Thoracic aorta (tissue), 2 donors: ENCODE data around the gene CHRND. TPM values are rescaled to one million over a fixed set of nuclear protein-coding genes. Genes with fewer than 3 reads are reported as not detected.

Source experiments
- ATAC-seq: fragments of 150-250 bp; one replicate; pipeline ENCODE4 v1.8.0; 2017; ENCODE audit warnings: low read depth; ENCODE audit not compliant: insufficient number of reproducible peaks, low FRiP score
- DNase-seq: peaks from one replicate; pipeline ENCODE4 v3.0.0-alpha.2; 2020; ENCODE audit warnings: low spot score
- H3K27ac ChIP-seq, 2 donors: fragments of 200-600 bp; sonication (generic); 1 replicate in 1 of 2; 2 replicates in 1 of 2; pipeline ENCODE4 v1.5.1; 2016; ENCODE audit warnings: mild to moderate bottlenecking in 2 of 2, moderate library complexity in 2 of 2
- H3K27me3 ChIP-seq: fragments of 200-600 bp; sonication (generic); replicated peaks from 2 replicates; pipeline ENCODE4 v1.6.0; 2016; ENCODE audit warnings: mild to moderate bottlenecking; ENCODE audit not compliant: insufficient read depth
- H3K36me3 ChIP-seq: fragments of 200-600 bp; sonication (generic); one replicate; pipeline ENCODE4 v1.5.1; 2016
- H3K4me1 ChIP-seq, 2 donors: fragments of 200-600 bp; sonication (generic); 1 replicate in 1 of 2; 2 replicates in 1 of 2; pipeline versions ENCODE4 v1.5.1 to v1.6.0; 2016; ENCODE audit warnings: low read depth in 2 of 2, mild to moderate bottlenecking in 1 of 2; ENCODE audit not compliant: control insufficient read depth in 1 of 2
- H3K4me3 ChIP-seq: fragments of 200-600 bp; sonication (generic); 2 replicates; pipeline ENCODE4 v1.5.1; 2016; ENCODE audit warnings: mild to moderate bottlenecking
- H3K9me3 ChIP-seq: fragments of 200-600 bp; sonication (generic); 2 replicates; pipeline ENCODE4 v1.5.1; 2016
- total RNA-seq, 2 donors: library from RNA; depleted of rRNA; stranded (reverse); fragments of >200 nt; gene quantifications; one replicate each; pipeline versions ENCODE4 v1.1.0 to v1.2.3, GENCODE V29; 2016
- TF ChIP-seq, protein P1 (sequence below): fragments of 200-600 bp; sonication (generic); IDR thresholded peaks from one replicate; pipeline ENCODE4 v1.5.1; 2019; ENCODE audit warnings: antibody characterized with exemption

Gene CHRND
- total RNA-seq, 2 donors from 2014 or later = not detected

DNA sequence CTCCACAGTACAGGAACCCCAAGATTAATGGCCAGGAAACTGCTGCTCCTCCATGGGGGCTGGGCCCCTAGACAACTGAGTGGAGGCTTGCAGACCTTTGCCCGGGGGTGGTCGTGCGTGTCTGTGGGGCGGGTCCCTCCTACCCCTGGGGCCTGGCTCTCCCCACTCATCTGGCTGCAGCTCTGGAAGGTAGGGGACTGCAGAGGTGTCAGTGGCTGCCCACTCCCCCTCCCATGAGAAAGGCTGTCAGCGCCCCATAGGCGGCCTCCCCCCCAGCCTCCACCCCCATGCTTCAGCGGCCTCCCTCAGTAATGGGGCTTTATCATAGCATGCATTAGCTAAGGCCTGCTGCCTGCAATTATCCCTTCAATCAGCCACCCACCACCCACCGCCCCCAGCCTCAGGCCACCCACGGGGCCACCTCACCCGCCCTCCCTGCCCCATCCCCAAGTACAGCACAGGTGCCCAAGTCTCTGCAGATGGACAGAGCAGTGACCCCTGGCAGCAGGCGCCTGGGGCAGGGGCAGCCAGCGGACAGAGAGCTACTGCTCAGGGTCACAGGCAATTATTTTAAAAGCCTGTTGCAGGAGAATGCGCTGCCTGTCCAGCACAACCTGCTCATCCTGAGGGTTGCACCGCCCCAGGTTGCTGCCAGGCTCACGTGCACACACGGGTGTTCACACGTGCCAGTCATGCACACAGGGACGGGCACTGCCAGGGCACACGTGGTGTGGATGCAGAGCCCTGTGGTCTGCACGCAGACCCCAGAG is 29.3 kb upstream of the CHRND start:
- no peak for ATAC-seq
- TF ChIP-seq, protein P1, sequence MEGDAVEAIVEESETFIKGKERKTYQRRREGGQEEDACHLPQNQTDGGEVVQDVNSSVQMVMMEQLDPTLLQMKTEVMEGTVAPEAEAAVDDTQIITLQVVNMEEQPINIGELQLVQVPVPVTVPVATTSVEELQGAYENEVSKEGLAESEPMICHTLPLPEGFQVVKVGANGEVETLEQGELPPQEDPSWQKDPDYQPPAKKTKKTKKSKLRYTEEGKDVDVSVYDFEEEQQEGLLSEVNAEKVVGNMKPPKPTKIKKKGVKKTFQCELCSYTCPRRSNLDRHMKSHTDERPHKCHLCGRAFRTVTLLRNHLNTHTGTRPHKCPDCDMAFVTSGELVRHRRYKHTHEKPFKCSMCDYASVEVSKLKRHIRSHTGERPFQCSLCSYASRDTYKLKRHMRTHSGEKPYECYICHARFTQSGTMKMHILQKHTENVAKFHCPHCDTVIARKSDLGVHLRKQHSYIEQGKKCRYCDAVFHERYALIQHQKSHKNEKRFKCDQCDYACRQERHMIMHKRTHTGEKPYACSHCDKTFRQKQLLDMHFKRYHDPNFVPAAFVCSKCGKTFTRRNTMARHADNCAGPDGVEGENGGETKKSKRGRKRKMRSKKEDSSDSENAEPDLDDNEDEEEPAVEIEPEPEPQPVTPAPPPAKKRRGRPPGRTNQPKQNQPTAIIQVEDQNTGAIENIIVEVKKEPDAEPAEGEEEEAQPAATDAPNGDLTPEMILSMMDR = no peak
- no peaks in the 10 kb centered on the region for H3K27me3 ChIP-seq
- H3K36me3 ChIP-seq = no peaks in the 10 kb centered on the region
- no peak for DNase-seq
- no peak overlapping the region for H3K27ac ChIP-seq
- no peaks in the 10 kb centered on the region for H3K9me3 ChIP-seq
- H3K4me1 ChIP-seq = no peaks in the 10 kb centered on the region
- H3K4me3 ChIP-seq = no peak overlapping the region

DNA sequence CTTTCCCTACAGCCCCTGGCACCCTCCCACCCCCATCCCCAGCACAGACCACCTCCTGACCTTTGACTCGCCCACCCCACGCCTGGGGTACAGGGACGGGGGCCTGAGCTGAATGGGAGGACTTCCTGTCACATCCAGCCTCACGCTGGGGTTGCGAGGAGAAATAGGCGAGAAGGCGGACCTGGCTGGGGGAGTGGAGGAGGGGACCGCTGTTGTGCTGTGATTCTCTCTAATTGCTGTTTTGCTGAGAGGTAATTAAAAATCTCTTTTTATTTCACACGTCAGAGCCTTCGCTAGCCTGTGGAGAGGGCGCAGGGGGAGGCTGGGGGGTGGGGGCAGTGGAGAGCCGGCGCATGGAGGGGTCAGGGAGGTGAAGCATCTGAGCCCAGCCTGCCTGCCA is 28.6 kb upstream of the CHRND start:
- H3K4me1 ChIP-seq = peaks cover 0 to under 1% of the 10 kb centered on the region in 2 donors
- no peaks in the 10 kb centered on the region for H3K27me3 ChIP-seq
- H3K9me3 ChIP-seq = no peaks in the 10 kb centered on the region
- DNase-seq = no peak
- no peak overlapping the region for H3K4me3 ChIP-seq
- no peak for ATAC-seq
- TF ChIP-seq, protein P1 = no peak
- H3K27ac ChIP-seq = no peak overlapping the region
- H3K36me3 ChIP-seq = no peaks in the 10 kb centered on the region

DNA sequence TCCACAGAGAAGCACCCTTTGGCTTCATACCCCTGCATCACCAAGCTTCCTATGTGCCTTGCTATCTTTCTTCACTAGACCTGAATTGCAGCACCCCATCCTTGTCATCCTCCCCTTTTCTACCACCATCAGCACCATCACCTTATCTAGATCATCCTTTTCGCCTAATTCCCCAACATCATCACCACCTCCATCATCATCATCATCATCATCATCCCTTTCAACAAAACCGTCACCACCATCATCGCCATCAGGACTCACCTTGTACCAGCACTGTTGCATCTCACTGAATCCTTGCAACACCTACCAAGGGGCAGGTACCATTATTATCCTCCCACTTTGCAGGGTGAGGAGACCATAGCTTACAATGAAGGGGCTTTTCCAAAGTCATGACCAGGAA is 27.5 kb upstream of the CHRND start:
- H3K27ac ChIP-seq = no peak overlapping the region
- DNase-seq (no peak), ATAC-seq (no peak)
- H3K4me1 ChIP-seq = peaks cover 3 to 10% of the 10 kb centered on the region in 2 donors
- no peaks in the 10 kb centered on the region for H3K36me3 ChIP-seq
- no peaks in the 10 kb centered on the region for H3K27me3 ChIP-seq
- no peak overlapping the region for H3K4me3 ChIP-seq
- TF ChIP-seq, protein P1 = no peak
- H3K9me3 ChIP-seq = no peaks in the 10 kb centered on the region

DNA sequence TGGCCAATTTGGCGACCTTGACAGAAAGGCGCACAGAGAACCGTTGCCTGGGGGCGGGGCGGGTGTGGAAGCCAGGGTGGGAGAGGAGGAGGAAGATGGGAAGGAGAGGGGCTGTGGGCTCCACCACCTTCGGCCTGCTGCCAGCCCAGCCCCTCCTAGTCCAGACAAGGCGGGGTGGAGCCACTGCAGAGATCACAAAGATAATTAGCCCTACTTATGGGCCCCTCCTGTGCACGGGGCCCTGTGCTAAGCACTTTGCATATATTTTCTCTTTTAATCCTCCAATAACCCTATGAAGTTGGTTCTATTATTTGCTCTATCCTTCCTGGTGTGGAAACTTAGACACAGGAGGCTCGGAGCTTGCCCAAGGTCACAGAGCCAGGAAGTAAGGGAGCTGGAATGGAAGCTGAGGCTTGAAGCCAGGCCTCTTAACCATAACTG is 24.6 kb upstream of the CHRND start:
- Histone ChIP-seq H3K4me3 (no peak overlapping the region), H3K27me3 (no peaks in the 10 kb centered on the region), H3K4me1 (peaks cover 7 to 16% of the 10 kb centered on the region in 2 donors), H3K27ac (no peak overlapping the region), H3K9me3 (no peaks in the 10 kb centered on the region), H3K36me3 (no peaks in the 10 kb centered on the region)
- TF ChIP-seq, protein P1 = no peak
- ATAC-seq (no peak), DNase-seq (no peak)

DNA sequence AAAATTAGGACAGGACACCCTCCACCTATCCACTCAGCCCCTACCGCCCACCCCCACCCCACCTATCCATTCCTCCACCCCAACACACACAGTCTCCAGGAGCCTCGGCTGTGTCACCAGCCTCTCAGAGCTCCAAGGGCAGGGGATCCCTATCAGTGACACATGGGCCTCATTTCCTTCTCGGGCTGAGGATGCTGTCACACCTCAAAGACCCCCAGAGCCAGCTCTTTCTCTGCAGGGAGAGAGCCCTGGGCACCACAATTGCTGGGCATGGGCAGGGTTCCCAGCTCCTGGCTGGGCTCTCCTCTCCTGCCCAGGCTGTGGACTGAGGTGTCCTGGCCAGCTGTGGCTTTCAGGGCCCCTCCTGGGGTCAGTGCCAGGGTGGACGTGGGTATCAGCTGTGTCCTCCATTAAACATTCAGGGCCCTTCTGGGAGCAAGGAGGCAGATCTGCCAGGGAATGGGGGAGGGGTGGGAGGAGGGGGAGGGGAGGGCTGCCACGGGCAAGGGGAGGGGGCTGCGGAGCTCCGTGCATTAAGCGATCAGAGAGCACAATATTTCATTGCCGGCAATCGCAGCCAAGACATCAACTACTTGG is 24.1 kb upstream of the CHRND start:
- Histone ChIP-seq H3K4me1 (peaks cover 7 to 16% of the 10 kb centered on the region in 2 donors), H3K4me3 (no peak overlapping the region), H3K27me3 (no peaks in the 10 kb centered on the region), H3K27ac (no peak overlapping the region), H3K36me3 (no peaks in the 10 kb centered on the region), H3K9me3 (no peaks in the 10 kb centered on the region)
- ATAC-seq (no peak), DNase-seq (no peak)
- TF ChIP-seq, protein P1 = no peak
